HepG2 (cell line): ENCODE results near the gene MTSS2. TPM values are rescaled to one million over a fixed set of nuclear protein-coding genes. Genes with fewer than 3 reads are reported as not detected.
A peak's percentile ranks its signal among the peaks of the same experiment; 100 is the strongest.

ENCODE experiments used
- HOXD1 ChIP-seq: sonication (generic); formaldehyde crosslinking; IDR thresholded peaks from 2 replicates; pipeline ENCODE4 v1.5.0; 2020; ENCODE audit warnings: missing genetic modification reagents
- IKZF1 ChIP-seq: fragments of 450-650 bp; IDR thresholded peaks from 2 replicates; pipeline ENCODE4 v1.7.1; 2016
- KAT8 ChIP-seq: IDR thresholded peaks from 2 replicates; pipeline ENCODE4 v1.6.1; 2016; ENCODE audit warnings: missing genetic modification reagents, missing compliant biosample characterization
- KMT2A ChIP-seq: sonication (generic); formaldehyde crosslinking; IDR thresholded peaks from 2 replicates; pipeline ENCODE4 v1.4.0; 2020; ENCODE audit warnings: missing genetic modification reagents
- MXD4 ChIP-seq: IDR thresholded peaks from 2 replicates; pipeline ENCODE4 v1.6.1; 2016; ENCODE audit warnings: mild to moderate bottlenecking, missing biosample characterization, missing genetic modification reagents
- NPAS2 ChIP-seq: sonication (generic); formaldehyde crosslinking; IDR thresholded peaks from 2 replicates; pipeline ENCODE4 v1.8.0; 2022; ENCODE audit warnings: mild to moderate bottlenecking, missing genetic modification reagents, borderline replicate concordance
- POLR2AphosphoS5 ChIP-seq: IDR thresholded peaks from 2 replicates; pipeline ENCODE4 v1.6.1; 2012; ENCODE audit warnings: low read depth, low read length
- SIX4 ChIP-seq: sonication (generic); formaldehyde crosslinking; IDR thresholded peaks from 2 replicates; pipeline ENCODE4 v1.4.0; 2020; ENCODE audit warnings: missing genetic modification reagents
- SMARCE1 ChIP-seq: fragments of 450-650 bp; IDR thresholded peaks from 2 replicates; pipeline ENCODE4 v1.6.1; 2017; ENCODE audit warnings: borderline replicate concordance
- STAT6 ChIP-seq: sonication (generic); formaldehyde crosslinking; IDR thresholded peaks from 2 replicates; pipeline ENCODE4 v1.4.0; 2020; ENCODE audit warnings: missing genetic modification reagents, mild to moderate bottlenecking, borderline replicate concordance
- TAF15 ChIP-seq: fragments of 200-400 bp; formaldehyde crosslinking; IDR thresholded peaks from one replicate; pipeline ENCODE4 v1.6.1; 2018; ENCODE audit warnings: mild to moderate bottlenecking, low read depth, low read length; ENCODE audit not compliant: poor library complexity, severe bottlenecking
- TFDP2 ChIP-seq: sonication (generic); formaldehyde crosslinking; IDR thresholded peaks from 2 replicates; pipeline ENCODE4 v1.4.0; 2020; ENCODE audit warnings: missing genetic modification reagents
- USF2 ChIP-seq, 2 experiments: sonication (generic) in 1 of 2; formaldehyde crosslinking in 1 of 2; IDR thresholded peaks; 2 replicates each; pipeline versions ENCODE4 v1.5.1 to v1.6.1; 2011 to 2020; ENCODE audit warnings: borderline replicate concordance in 1 of 2, low read depth in 1 of 2, low read length in 1 of 2, mild to moderate bottlenecking in 1 of 2, missing genetic modification reagents in 1 of 2, moderate library complexity in 1 of 2
- ZNF121 ChIP-seq: sonication (generic); formaldehyde crosslinking; IDR thresholded peaks from 2 replicates; pipeline ENCODE4 v1.5.0; 2020; ENCODE audit warnings: mild to moderate bottlenecking, missing genetic modification reagents
- ZNF143 ChIP-seq: sonication (generic); formaldehyde crosslinking; IDR thresholded peaks from 2 replicates; pipeline ENCODE4 v1.4.0; 2020; ENCODE audit warnings: missing genetic modification reagents
- ZNF33A ChIP-seq: sonication (generic); formaldehyde crosslinking; IDR thresholded peaks from 2 replicates; pipeline ENCODE4 v1.5.1; 2020; ENCODE audit warnings: missing genetic modification reagents, mild to moderate bottlenecking, moderate library complexity, borderline replicate concordance
- ZNF383 ChIP-seq: sonication (generic); formaldehyde crosslinking; IDR thresholded peaks from 2 replicates; pipeline ENCODE4 v1.4.0; 2020; ENCODE audit warnings: missing genetic modification reagents, mild to moderate bottlenecking, borderline replicate concordance
- ZNF572 ChIP-seq: sonication (generic); formaldehyde crosslinking; IDR thresholded peaks from 2 replicates; pipeline ENCODE4 v1.5.1; 2020; ENCODE audit warnings: mild to moderate bottlenecking, missing genetic modification reagents
- ZNF672 ChIP-seq: sonication (generic); formaldehyde crosslinking; IDR thresholded peaks from 2 replicates; pipeline ENCODE4 v1.8.1; 2022; ENCODE audit warnings: missing genetic modification reagents
- ZSCAN21 ChIP-seq: sonication (generic); formaldehyde crosslinking; IDR thresholded peaks from 2 replicates; pipeline ENCODE4 v1.8.0; 2022; ENCODE audit warnings: mild to moderate bottlenecking, missing genetic modification reagents, moderate library complexity, borderline replicate concordance
- ZSCAN29 ChIP-seq: sonication (generic); formaldehyde crosslinking; conservative IDR thresholded peaks from 2 replicates; pipeline ENCODE4 v1.4.0; 2020; ENCODE audit warnings: mild to moderate bottlenecking, missing genetic modification reagents
- polyA plus RNA-seq, 8 experiments: library from polyadenylated mRNA; depleted of rRNA in 3 of 8; stranded (reverse) in 7 of 8; unstranded in 1 of 8; fragments of >200 nt; fragmentation: Illumina TruSeq in 4 of 8; extraction: Trizol in 4 of 8; gene quantifications; 2 replicates each; pipeline versions ENCODE4 v1.2.1 to v1.2.3, GENCODE V29; 2011 to 2016; ENCODE audit warnings: low read depth in 4 of 8, missing spikeins in 1 of 8, mixed read lengths in 1 of 8; ENCODE audit not compliant: insufficient read depth in 1 of 8
- total RNA-seq, 5 experiments: library from RNA; depleted of rRNA; stranded (reverse); fragments of >200 nt; fragmentation: Illumina TruSeq; extraction: Trizol; gene quantifications; 2 replicates each; pipeline ENCODE4 v1.2.3, GENCODE V29; 2016; ENCODE audit warnings: low read depth in 1 of 5

The MTSS2 gene
- total and polyA plus RNA-seq, 2 of the 13 experiments (the other 11 are each of a cell fraction or from before 2014, with no cell fraction given): 132 to 242 TPM

DNA sequence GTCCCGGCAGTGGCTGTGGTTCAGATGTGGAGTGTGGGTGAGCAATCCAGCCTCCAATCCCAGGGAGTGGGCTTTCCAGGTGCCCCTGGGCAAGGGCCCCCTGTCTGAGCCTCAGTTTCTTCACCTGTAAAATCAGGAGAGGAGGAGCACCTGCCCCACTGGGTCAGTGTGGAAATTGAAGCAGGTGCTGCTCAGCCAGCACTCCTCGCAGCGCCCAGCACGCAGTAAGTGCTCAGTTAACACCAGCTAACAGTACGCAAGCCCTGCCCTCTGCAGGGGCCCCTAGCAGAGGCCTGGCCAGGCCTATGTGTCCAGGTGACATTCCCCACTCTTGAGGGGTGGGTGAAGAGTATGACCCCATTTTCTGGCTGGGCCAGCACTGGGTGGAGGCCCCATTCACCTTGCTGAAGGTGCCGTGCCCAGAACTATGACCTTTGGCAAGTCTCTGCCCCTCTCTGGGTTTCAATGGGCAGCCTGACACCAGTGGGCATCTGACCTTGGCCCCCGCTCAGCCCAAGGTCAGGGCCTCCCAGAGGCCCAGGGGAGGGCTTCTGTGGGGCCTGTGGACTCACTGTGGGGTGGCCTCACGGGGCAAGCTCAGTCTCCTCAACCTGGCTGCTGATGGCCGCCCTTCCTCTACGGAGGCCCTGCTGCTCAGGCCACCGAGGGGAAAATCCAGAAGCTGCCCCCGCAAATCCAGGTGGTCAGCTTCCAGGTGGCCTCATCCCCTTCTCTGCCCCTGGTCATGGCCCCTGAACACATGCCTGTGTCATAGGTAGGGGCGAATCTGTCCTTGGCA lies 2.5 kb downstream of the MTSS2 start (continued):
- TF ChIP-seq ZNF121 (CRISPR knock-in tag) (no peak), TFDP2 (CRISPR knock-in tag) (no peak), USF2 (IDR thresholded peaks at IDR 0.05; ENCODE audit: low read depth, low read length) (no peak), USF2 (CRISPR knock-in tag; IDR thresholded peaks at IDR 0.05; ENCODE audit: borderline replicate concordance) (no peak), ZSCAN29 (no peak), NPAS2 (no peak), SIX4 (CRISPR knock-in tag) (no peak), TAF15 (no peak), STAT6 (CRISPR knock-in tag) (no peak), KAT8 (peak; percentile 38; the same call in 1 of the 2 replicates), ZNF33A (CRISPR knock-in tag) (no peak), ZSCAN21 (CRISPR knock-in tag) (peak; percentile 15; the same call in 1 of the 2 replicates), MXD4 (0 out of 2 replicates have a peak, but pooled peaks have one; percentile 6), ZNF672 (CRISPR knock-in tag) (no peak), ZNF383 (CRISPR knock-in tag) (no peak), IKZF1 (no peak), KMT2A (CRISPR knock-in tag) (no peak; the same call in 1 of the 2 replicates), POLR2AphosphoS5 (no peak), ZNF143 (peak; percentile 17; the same call in 1 of the 2 replicates), ZNF572 (CRISPR knock-in tag) (no peak), SMARCE1 (no peak), HOXD1 (CRISPR knock-in tag) (0 out of 2 replicates have a peak, but pooled peaks have one; percentile 55)
